HUES64 (cell line): ENCODE results near the gene SLC26A5.

Experiments
- H3K27ac ChIP-seq: 2 replicates; pipeline ENCODE4 v1.7.0; 2013; ENCODE audit warnings: low read depth, low read length, inconsistent platforms
- H3K27me3 ChIP-seq: 2 replicates; pipeline ENCODE4 v1.6.1; 2013; ENCODE audit warnings: mild to moderate bottlenecking, low read length; ENCODE audit not compliant: insufficient read depth
- H3K36me3 ChIP-seq: 2 replicates; pipeline ENCODE4 v1.6.1; 2013; ENCODE audit warnings: mild to moderate bottlenecking, low read length; ENCODE audit not compliant: insufficient read depth
- H3K4me1 ChIP-seq: 2 replicates; pipeline ENCODE4 v1.6.1; 2013; ENCODE audit warnings: mild to moderate bottlenecking, low read length, moderate library complexity; ENCODE audit not compliant: insufficient read depth
- H3K4me3 ChIP-seq: 2 replicates; pipeline ENCODE4 v1.5.1; 2013; ENCODE audit warnings: mild to moderate bottlenecking, low read length, moderate library complexity
- H3K9ac ChIP-seq: 2 replicates; pipeline ENCODE4 v1.6.1; 2013; ENCODE audit warnings: mild to moderate bottlenecking, low read depth, low read length
- H3K9me3 ChIP-seq: 2 replicates; pipeline ENCODE4 v1.6.1; 2013; ENCODE audit warnings: low read depth, low read length; ENCODE audit not compliant: insufficient read depth
- WGBS: fragments of 150-250, 120-280 bp; methylation state at CpG from one replicate; pipeline ENCODE4 v1.1.7; 2013; ENCODE audit warnings: missing lambda C conversion rate; 5-methylcytosine and 5-hydroxymethylcytosine counted together

The SLC26A5 gene

GRCh38 chr7:103344453-103345149, 101.4 kb downstream of the SLC26A5 start, which contains the start of gene DNAJC2:
DNAJC2 (minus strand) TSS chr7:103344767; CDS start chr7:103344622, 145 bp downstream.
- peak within 1 kb of the TSS; percentile 94 for H3K9ac ChIP-seq
- H3K27ac ChIP-seq: peak within 1 kb of the TSS; percentile 77
- WGBS: 13% methylated on average over 42 of the region's 43 CpGs
- H3K4me1 ChIP-seq: 0 out of 2 replicates have a peak, but pooled peaks cover 10% of the 10 kb centered on the region
- H3K4me3 ChIP-seq: peak within 1 kb of the TSS; percentile 82
- H3K27me3 ChIP-seq: no peaks in the 10 kb centered on the region
- peaks cover 26% of the 10 kb centered on the region for H3K36me3 ChIP-seq
- H3K9me3 ChIP-seq: no peaks in the 10 kb centered on the region

GRCh38 chr7:103343758-103344452, 102.1 kb downstream of the SLC26A5 start:
- Histone ChIP-seq H3K9ac (peak overlapping the region; percentile 94), H3K4me3 (peak overlapping the region; percentile 82), H3K27me3 (no peaks in the 10 kb centered on the region), H3K9me3 (no peaks in the 10 kb centered on the region), H3K36me3 (peaks cover 33% of the 10 kb centered on the region), H3K27ac (peak overlapping the region; percentile 77), H3K4me1 (0 out of 2 replicates have a peak, but pooled peaks cover 7% of the 10 kb centered on the region)
- WGBS: 2% methylated on average over 26 of the region's 26 CpGs

- Histone ChIP-seq H3K27ac (no peak overlapping the region), H3K4me3 (peak overlapping the region; percentile 82)
These were observed 102.7 kb downstream of the SLC26A5 start for GRCh38 chr7:103343332-103343731.

GRCh38 chr7:103341466-103341865, 104.5 kb downstream of the SLC26A5 start:
- no peak overlapping the region for H3K9ac ChIP-seq
- WGBS: 98% methylated on average over 2 of the region's 2 CpGs
- no peak overlapping the region for H3K27ac ChIP-seq
- H3K4me3 ChIP-seq: no peak overlapping the region
- H3K36me3 ChIP-seq: peaks cover 50% of the 10 kb centered on the region
- no peaks in the 10 kb centered on the region for H3K27me3 ChIP-seq
- no peaks in the 10 kb centered on the region for H3K9me3 ChIP-seq
- H3K4me1 ChIP-seq: 0 out of 2 replicates have a peak, but pooled peaks cover 3% of the 10 kb centered on the region

More at GRCh38 chr7:103343332-103343731, 102.7 kb downstream of the SLC26A5 start:
- no peaks in the 10 kb centered on the region for H3K9me3 ChIP-seq
- H3K36me3 ChIP-seq: peaks cover 35% of the 10 kb centered on the region
- H3K27me3 ChIP-seq: no peaks in the 10 kb centered on the region
- peak overlapping the region; percentile 94 for H3K9ac ChIP-seq
- H3K4me1 ChIP-seq: 0 out of 2 replicates have a peak, but pooled peaks cover 3% of the 10 kb centered on the region

GRCh38 chr7:103338864-103339263, 107.1 kb downstream of the SLC26A5 start:
- Histone ChIP-seq H3K27me3 (no peaks in the 10 kb centered on the region), H3K4me1 (0 out of 2 replicates have a peak, but pooled peaks cover 3% of the 10 kb centered on the region), H3K9me3 (no peaks in the 10 kb centered on the region), H3K36me3 (peaks cover 73% of the 10 kb centered on the region), H3K27ac (no peak overlapping the region), H3K9ac (no peak overlapping the region), H3K4me3 (no peak overlapping the region)
- WGBS: 83% methylated on average over 1 of the region's 2 CpGs

- H3K4me3 ChIP-seq: no peak overlapping the region
- peaks cover 79% of the 10 kb centered on the region for H3K36me3 ChIP-seq
- no peak overlapping the region for H3K27ac ChIP-seq
- H3K4me1 ChIP-seq: no peaks in the 10 kb centered on the region
- H3K9me3 ChIP-seq: no peaks in the 10 kb centered on the region
- WGBS: 100% methylated on average over 2 of the region's 2 CpGs
- no peak overlapping the region for H3K9ac ChIP-seq
- H3K27me3 ChIP-seq: no peaks in the 10 kb centered on the region
These were observed 109.2 kb downstream of the SLC26A5 start for GRCh38 chr7:103336761-103337160.

GRCh38 chr7:103325744-103326143, 120.3 kb downstream of the SLC26A5 start:
- Histone ChIP-seq H3K4me1 (peaks cover 9% of the 10 kb centered on the region), H3K36me3 (peaks cover 70% of the 10 kb centered on the region), H3K27ac (no peak overlapping the region), H3K9me3 (no peaks in the 10 kb centered on the region), H3K9ac (no peak overlapping the region), H3K27me3 (no peaks in the 10 kb centered on the region), H3K4me3 (no peak overlapping the region)
- 97% methylated on average over 6 of the region's 8 CpGs for WGBS
